EH (cell line): ENCODE results near the gene AUTS2.

Experiments
- DNase-seq: peaks from one replicate; pipeline ENCODE4 v3.0.0-alpha.2; 2015; ENCODE audit warnings: low read depth

The AUTS2 gene

GRCh38 chr7:69599955-69600709 is 1.9 kb downstream of the AUTS2 start:
- DNase-seq, result no peak

DNA sequence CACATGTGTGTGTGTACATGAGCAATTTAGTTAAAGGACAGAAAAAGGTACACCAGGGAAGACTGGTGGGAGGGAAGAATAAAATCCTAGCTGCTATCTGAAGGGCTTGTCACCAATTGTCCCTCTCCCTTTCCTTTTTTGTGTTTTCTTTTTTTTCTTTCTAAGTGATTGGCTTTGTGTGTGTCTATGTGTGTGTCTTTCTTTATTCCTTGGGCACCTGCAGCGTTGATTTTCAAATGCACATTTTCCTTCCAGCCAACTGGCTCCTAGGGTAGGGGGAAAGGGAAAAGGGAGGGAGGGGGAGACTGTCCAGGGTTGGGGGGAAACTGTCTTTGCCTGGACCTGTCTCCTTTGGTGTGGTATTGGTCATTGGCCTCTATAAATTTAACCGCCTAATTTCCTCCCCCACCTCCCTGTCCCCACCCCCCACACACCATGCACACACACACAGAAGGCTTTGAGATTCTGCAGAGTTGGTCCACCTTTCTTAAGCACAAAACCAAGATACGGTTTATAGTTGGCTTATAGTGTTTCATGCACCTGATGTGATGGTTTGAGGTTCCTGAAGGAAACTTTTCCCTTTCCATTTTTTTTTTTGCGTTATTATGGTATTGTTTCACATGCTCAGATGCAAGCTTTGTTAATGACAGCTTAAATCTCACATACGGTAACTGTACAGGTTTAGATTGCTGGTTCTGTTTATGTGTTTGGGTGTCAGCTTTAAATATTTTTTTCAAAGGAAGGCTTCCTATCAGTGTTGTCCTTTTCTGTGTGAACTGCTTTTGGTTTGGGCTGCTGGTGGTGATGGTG is 2.6 kb downstream of the AUTS2 start:
- DNase-seq, result no peak

GRCh38 chr7:69602522-69602921 is 4.2 kb downstream of the AUTS2 start:
- DNase-seq, result no peak

DNA sequence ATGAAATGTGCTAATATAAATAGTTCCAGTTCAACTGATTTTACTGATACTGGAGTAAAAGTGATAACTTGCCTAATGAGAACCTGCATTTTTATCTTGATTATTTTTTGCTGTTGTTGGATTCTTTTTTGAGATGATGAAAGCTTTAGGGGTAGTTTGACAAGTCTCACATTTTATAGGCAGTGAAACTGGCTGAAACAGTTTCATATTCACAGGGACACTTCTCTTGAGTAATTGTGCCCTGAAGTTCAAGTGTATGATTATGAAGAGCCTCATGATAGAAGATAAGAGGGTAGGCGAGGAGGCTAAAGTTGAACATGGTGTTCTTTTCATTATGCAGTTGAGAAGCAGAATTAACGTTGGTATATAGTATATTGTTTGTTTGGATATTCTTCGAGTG is 5.1 kb downstream of the AUTS2 start:
- DNase-seq, result no peak

DNA sequence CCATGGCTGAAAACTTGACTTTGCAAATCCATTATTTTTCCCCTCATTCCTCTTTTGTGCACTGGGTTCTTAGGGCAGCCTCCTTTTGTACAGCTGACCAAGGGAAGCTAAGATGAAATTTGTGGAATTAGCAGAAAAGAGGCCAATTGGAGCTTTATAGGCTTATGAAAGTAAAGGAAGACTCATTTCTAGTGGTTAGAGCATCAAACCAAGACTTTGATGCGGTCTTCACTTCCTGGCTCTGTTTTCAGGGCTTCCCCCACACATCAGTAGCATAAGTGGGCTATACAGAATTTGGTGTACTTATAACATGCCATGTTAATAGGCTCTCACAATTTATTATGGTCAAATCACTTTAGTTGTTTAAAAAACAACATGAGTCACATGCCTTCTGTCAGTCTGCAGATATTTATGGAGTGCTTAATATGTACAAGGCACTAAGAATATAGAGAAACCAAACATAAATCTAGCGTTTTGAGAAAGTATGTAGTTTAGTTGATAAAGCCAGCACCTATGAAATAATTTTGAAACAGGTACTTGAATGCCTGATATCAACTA is 5.7 kb downstream of the AUTS2 start:
- no peak for DNase-seq

- DNase-seq, result no peak
These were observed 6.8 kb downstream of the AUTS2 start for GRCh38 chr7:69605070-69605469.

DNA sequence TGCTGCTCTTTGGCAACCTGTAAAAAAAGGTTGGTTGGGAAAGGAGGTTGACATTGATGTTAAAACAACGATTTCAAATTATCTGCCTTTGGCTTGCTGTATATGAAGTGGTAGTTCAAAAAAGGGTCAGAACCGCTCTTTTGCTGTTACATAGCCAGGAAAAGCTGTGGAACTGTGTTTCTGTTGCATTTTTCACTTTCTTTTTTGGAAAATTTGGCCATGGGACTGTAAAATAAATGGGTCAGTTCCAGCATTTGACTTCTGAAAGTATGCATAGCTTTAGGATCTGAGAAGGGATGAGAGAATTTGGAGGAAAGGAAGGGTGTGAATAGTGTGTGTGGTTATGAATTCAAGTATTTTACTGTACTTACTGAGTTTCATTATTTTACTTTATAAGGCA is 7.3 kb downstream of the AUTS2 start:
- DNase-seq, result no peak

DNA sequence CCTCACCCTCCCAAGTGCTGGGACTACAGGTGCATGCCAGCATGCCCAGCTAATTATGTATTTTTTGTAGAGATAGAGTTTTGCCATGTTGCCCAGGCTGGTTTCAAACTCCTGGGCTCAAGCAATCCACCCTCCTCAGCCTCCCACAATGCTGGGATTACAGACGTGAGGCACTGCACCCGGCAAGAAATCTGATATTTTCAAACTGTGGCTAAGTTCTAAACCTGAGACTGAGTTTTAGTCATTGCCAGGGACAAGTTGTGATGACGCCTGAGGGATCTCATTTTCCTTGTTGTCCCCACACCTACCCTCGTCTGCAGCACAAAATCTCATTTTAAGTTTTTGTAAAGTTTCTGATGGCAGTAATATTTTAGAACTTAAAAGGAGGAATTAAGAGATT is 9.8 kb downstream of the AUTS2 start:
- DNase-seq, result no peak

- DNase-seq, result no peak
These were observed 10.6 kb downstream of the AUTS2 start for GRCh38 chr7:69608878-69609277.

DNA sequence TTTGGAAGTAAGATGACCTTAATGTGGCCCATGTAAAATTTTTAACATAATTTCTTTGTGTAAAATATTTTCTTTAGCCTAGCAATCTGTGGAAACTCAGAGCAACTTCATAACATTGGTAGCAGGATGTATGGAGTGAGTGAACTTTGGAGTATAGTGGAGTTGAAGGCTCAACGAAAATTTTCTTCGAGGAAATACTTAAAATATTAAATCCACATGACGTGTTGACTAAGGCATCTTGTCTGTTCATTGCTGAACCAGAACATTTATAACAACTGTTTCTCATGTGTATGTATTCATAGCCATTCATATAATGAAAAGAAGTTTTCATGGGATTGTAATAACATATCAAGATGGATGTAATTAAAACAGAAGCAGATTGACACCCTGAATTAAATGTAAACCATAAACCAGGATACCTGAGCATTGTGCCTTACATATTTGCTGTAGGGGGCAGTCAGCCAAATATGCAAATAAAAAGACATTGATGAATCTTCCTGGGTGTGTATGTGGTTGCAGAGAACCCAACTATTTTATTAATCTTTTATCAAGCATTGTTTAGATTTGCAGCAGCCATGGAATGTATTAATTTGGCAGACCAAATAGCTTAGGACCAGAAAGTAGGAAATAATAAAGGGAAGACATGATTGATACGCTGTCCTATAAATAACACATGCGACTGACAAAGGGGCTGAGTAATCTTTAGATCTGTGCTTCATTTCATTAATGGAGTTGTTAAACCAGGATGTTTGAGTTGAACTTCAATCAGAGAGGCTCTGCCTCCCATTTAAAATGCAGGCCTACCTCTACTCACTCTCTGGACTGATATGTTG is 11.5 kb downstream of the AUTS2 start:
- no peak for DNase-seq

- no peak for DNase-seq
These were observed 12.3 kb downstream of the AUTS2 start for GRCh38 chr7:69610374-69611084.

- no peak for DNase-seq
These were observed 14.7 kb downstream of the AUTS2 start for GRCh38 chr7:69612981-69613380.

GRCh38 chr7:69613846-69614245 is 15.6 kb downstream of the AUTS2 start:
- no peak for DNase-seq

GRCh38 chr7:69615685-69616084 is 17.4 kb downstream of the AUTS2 start:
- DNase-seq, result no peak

DNA sequence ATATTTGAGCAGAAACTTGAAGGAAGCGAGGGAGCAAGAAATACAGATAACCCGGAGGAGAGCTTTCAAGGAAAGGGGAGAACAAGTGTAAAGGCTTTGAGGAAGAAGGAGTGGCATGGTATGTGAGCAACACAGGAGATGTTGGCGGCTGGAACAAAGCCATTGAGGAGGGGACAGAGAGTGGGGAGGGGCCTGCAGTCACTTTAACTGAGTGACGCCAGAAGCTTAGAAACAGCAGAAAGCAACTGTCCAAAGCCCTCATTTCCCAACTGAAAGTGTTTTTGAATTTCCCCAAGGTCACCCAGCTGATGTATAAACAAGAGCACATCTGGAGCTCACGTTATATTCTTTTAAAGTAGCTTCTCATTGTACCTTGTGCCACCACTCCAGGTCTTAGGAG is 19.1 kb downstream of the AUTS2 start:
- DNase-seq, result no peak

GRCh38 chr7:69619054-69619453 is 20.8 kb downstream of the AUTS2 start:
- no peak for DNase-seq

DNA sequence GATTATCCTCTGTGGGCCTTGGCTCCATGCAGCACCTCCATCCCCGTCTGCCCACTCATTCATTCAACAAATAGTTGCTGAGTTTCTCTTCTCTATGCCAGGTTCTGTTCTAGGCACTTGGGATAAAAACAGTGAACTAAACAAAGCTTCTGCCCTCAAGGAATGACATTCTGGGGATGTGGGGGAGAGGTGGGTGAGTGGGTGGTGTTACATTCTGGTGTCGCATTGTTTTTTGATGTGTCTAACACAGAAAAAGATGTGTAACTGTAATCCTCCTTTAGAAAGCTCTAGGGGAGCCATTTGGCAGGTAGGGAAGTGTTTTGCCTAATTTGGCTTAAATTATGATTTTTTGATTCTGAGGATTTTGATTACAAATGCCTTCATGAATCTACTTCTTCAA is 21.4 kb downstream of the AUTS2 start:
- no peak for DNase-seq

DNA sequence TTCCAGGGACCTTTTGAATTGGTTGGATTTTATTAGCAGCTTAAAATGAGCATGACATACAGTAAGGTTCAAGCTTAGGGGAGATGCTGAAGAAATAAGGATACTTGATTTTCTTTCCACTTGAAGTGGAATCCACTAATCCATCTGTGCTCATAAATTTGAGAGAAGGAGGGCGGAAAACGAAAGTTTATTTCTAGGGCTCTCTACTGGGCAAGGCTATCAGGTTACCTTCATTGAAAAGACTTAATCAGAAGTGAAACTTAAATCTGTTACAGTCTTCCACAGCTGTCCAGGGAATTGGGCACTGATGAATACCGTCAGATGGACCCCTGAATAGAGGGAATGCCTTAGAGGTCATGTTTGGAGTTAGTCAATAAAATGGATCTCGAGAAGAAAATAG is 21.8 kb downstream of the AUTS2 start:
- DNase-seq, result no peak

- no peak for DNase-seq
These were observed 22.4 kb downstream of the AUTS2 start for GRCh38 chr7:69620650-69621049.

- no peak for DNase-seq
These were observed 23.9 kb downstream of the AUTS2 start for GRCh38 chr7:69622014-69622835.

DNA sequence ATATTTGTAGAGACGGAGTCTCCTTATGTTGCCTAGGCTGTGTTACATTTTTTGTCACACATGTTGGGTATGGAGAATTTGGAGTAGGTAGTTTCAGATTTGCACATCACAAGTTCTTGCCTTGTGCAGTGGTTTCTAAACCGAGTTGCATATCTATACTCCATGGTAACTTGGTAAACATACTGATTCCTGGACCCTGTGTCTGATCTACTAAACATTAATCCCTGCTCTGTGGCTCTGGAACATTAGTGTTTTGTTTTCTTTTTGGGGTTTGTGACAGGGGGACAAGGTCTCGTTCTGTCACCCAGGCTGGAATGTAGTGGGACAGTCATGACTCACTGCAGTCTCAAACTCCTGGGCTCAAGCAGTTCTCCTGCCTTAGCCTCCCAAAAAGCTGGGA is 24.7 kb downstream of the AUTS2 start:
- no peak for DNase-seq
